Measurements from ENCODE around the gene FAM107A.

Gene FAM107A

DNA sequence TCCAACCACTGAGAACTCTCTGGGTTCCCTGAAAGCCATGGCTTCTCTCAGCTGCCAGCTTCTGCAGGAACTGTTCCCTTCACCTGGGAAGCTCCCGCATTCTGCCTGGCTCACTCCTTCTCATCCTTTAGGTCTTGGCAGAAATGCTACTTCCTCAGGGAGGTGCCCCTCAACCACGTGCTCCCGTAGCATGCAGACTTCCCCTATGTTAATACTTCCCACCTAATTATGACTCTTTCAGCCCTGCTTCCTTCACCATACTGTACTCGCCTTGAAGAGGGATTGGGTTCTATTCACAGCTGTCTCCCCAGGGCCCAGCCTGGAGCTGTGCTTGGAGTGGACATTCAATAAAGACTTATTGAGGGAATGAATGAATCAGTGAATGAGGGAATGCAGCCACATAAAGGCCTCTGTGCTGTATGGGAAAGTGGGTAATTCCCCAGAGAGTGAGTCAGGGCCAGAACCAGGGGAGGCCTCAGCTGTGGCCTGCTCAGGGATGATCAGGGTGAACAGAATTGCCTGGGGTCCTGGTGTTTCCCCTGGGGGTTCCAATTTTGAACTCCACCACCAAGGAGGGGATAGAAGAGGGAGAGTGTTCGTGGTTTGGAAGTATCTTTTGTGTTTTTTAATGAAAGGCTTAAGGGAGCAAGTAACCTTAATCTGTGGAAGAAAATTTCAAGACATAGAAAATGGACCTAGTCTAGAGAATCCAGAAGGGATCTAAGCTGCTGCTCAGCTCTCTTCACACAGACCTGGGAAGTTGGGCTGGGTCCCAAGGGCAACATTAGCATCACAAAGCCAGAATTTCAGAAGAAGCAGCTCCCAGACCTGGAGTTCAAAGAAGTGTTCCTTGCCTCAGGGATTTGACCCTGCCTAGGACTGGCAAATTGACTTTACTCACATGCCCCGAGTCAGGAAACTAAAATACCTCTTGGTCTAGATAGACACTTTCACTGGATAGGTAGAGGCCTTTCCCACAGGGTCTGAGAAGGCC, 14.6 kb upstream of the FAM107A start:
- no peak for DNase-seq

DNA sequence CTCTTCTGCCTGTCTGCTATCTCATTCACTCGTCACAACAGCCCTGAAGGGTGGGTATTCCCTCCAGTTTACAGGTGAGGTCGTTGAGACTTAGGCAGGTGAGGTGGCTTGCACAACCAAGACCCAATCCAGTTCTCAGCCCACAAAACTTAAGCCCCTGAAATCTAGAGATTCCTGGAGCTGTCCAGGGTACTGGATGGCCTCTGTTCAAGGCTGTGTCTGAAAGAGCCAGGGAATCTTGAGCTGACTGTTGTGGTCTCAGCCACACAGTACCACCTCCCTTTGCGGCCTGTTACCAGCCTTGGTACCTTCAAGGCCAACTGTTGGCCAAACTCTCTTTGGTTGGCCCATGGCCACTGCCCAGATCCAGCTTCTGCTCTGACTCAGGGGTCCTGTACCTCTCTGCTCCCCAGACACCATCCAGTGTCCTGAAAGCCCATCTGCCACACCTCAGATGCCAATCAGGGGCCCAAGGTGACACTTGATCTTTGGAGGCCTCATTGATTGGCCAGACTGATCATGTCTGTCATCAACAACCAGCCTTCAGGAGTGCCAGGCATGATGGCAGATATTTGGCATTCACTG, 10.9 kb upstream of the FAM107A start:
- DNase-seq = no peak

DNA sequence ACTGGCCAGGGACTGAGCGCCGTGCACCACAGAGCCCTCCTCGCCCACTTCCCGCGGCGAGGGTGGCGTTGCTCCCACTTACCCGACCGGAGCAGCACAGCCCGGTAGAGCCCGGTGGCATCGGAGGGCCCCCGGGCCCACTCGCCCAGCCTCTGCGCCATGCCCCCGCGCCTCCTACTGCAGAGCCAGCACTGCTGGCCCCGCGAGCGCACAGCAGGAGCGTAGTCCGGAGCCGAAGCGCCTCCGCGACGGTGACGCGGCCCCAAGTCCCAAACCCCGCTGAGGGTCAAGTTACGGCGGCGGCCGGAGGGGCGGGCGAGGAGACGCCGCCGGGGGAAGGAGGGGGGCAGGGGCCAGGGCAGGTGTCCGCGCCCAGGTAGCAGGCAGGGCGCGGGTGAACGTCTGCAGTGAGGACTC, 9.6 kb upstream of the FAM107A start:
- DNase-seq = no peak

DNA sequence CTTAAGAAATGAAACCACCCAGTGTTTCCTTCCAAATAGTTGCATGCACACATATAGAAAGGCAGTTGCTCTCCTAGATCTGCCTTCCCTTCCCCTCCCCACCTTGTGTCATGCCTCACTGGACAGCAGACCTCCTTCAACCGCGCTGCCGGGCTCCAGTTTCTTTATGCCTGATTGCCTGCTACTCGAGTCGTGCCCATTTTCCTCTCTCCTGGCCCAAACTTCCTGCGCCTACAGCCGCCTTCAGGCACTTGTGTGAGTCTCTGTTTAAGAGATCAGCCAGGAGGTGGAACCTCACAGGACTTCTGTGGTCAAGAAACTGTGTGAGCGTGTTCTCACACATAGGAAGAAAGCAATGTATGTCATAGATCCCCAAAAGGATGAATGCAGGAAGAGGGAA, 8.8 kb upstream of the FAM107A start:
- no peak for DNase-seq

DNA sequence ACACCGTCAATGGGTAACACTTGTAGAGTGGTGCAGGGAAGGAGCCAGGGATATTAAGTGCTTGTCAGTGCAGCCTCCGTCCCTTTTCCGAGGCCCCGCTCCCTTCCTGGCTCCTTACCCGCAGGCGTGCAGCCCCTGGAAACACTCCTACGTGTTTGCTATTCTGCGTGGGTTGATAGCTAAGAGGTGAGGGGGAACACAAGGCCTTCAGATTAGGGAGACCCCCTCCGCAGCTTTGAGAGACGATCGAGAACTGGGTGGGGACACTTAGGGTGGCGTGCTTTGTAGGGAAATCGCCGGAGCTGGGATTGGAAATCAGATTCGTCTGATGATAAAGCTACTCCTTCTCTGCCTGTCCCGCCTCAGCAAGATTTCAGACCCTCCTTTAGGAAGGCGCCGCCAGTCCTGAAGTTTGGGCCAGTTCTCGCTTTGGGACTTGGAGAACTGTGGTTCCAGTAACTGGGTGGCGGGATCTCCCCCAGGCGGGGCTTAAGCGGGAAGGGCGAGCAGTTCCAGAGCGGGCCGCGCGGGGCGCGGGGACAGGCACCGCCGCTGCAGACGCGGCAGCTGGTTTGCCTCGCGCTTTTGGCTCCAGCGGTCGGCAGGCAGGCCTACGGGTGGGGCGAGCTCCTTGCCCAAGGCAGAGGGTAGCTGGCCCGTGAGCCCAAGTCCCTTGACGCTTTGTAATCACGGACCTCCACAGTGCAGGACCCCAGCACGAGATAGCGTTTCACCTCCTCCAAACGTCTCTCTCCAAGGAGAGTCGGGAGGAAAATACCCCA, 8.0 kb upstream of the FAM107A start:
- peak; percentile 21 for DNase-seq

DNA sequence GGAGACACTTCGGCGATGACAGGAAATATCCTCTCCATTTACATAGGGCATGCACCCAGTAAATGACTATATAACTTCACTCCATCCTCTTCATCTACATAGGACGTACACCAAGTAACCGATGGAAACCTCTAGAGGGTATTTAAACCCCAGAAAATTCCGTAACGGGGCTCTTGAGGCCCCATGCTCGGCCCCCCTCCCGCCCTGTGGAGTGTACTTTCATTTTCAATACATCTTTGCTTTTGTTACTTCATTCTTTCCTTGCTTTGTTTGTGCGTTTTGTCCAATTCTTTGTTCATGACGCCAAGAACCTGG, 7.5 kb upstream of the FAM107A start:
- DNase-seq = no peak

DNA sequence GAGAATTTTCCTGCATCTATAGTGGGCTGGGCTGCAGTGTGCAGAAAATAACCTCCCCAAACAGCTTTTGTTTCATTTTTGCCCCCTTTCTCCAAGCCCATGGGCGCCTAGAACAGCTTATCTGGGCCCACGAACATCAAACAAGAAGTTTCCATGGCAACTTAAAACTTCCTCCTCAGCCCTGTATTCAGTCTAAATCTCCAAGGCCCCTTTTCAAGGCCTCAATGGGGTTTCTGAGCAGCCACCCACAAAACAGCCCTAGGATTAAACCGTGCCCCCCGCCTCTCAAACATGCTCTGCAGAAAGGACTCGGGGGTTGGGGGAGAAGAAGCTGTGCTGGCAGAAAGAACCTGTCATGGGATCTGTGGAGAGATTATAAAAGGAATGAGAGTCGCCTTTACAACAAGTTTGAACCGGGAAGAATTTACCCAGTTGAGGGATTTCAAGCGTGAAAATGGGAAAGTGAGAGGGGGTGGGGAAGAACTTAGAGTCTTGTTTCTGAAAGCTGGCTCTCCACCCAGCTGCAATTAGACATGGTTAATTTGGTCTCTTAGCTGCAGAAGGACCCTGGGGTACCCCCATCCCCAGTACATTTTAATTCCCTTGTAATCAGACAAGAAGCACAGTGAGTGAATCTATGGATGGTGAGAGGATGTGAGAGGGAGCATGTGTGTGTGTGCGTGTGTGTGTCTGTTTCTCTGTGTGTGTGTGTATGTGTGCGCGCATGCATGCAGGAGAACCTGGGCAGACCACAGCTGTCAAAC, 4.3 kb upstream of the FAM107A start:
- no peak for DNase-seq

DNA sequence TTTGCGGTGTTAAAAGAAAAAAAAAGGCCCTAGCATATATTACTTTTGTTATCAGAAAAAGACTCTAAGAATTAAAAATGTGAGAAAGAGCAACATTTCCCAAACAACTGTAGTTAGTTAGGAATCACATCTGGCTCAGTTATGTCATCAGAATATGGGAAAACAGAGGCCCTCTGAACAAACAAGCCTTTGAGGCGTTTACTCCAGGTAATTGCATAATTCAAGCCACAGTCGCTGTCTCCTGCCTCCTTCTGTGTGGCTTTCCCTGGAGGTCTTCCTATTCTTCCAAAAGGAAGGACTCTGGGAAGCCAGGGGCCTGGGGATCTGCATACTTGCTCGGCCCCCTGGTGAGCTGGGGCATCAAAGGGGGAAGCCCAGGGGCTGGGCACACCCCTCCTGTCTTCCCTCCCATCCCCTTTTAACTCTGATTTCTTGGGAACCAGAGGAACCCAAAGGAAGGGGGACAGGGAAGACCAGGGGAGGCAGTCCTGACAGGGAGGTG, 3.7 kb upstream of the FAM107A start:
- no peak for DNase-seq

DNA sequence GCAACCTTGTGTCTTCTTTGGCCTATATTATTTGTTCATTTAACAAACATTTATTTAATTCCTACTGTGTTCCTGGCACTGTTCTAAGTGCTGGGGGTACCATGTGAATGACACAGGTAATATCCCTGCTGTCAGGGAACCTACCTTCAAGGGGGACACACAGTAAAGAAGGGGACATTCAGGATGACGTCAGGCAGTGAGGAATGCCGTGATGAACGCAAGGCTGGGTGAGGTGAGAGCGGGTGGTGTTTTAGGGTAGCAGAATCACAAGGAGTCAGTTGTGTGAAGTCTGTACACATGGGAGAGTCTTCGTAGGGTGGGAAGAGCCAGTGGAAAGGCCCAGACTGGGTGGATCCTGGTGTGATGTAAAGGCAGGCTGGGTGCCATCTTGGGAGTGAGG, 1.7 kb upstream of the FAM107A start:
- no peak for DNase-seq

DNA sequence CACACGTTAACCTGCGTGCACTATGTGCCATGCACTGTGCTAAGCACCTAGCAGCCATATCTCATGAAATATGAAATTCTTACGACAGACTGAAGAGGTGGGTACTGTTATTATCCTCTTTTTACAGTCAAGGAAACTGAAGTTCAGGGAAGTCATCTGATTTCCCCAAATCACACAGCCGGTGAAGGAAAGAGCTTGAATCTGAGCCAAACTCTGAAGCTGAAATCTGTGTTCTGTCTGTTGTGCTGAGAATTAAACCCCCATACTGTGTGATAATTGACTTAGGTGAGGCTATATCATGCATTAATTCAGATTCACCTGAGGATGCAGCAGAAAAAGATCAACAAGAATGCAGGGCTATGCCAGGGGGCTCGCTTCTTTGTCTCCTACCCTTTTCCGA, 475 bp downstream of the FAM107A start:
- DNase-seq = no peak

DNA sequence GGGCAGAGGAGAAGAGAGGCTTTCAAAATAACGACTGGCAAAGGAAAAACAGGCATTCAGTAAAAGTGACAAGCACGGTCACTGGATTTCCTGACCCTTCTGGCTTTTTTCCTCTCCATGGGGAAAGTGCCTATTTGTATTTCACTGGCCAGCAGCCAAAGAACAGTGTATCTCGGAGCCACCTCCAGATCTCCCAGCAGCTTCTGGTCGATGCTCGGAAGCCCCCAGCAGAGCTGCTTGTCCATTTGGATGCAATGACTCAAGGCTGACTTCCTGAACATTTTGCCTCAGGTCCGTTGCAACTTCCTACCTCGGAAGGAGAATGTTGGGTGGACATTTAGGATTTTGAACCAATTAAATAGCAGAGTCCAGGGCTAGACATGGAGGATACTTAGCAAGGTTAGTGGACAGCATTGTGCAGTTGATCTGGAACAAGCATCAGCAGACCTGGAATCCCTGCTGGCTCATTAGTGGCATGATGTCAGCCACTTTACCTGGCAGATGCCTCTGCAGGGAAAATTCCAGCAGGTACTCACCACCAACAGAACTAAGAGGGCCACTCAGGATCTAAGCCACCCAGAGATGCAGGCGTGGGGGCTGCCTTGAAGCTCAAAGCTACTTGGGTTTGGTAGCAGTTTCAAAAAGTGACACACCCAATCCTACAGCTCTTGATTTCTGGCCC, 1.1 kb downstream of the FAM107A start:
- no peak for DNase-seq

DNA sequence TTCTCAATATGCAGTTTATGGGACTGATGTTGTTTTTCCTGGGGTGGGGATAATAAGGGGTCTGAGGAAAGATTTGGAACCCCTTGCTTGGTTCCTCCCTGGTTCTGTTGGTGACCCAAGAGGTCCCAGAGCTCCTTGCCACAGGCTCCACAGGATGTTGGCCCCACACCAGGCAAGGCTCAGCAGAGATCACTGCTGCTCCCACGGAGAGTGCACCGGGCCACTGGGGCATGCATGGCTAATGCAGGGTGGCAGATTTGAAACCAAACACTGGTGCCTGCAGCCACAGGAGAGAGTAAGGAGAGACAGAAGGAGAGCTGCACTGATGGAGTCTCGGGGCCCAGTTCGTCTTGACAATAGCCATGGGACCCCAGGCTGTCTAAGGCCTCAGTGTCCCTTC, 2.5 kb downstream of the FAM107A start:
- DNase-seq = no peak

DNA sequence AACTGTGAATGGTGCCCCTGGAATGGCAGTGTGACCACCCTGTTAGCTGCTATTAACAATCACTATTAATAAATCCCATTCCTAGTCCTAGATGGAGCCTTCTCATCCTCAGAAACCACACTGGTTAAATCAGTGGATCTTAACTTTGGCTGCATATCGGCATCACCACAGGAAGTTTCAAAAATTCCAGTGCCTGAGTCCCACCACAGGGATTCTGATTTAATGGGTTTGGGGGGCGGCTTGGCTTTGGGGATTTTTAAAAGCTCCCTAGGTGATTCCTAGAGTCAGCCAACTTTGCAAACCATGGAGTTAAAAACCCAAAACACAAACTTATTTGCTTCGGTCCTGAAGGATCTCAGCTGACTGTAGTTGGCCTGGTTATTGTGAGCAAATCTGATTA, 3.1 kb downstream of the FAM107A start:
- DNase-seq = no peak

DNA sequence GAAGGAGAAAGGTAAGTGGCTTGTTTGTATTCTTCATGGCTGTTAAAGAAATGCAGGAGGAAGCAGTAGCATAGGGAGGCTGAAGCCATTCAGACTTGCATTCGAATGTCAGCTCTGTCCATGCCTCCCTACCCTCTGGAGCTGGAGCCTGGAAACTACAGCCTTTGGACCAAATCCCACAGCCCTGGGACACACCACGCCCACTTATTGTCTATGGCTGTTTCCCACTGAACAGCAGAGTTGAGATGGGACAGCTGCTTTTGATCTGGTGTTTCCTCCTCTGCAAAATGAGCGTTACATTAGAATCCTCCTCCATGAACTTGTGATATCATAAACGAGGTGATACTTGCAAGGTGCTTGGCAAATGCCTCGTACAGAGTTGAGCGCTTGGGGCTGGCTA, 3.6 kb downstream of the FAM107A start:
- no peak for DNase-seq

DNA sequence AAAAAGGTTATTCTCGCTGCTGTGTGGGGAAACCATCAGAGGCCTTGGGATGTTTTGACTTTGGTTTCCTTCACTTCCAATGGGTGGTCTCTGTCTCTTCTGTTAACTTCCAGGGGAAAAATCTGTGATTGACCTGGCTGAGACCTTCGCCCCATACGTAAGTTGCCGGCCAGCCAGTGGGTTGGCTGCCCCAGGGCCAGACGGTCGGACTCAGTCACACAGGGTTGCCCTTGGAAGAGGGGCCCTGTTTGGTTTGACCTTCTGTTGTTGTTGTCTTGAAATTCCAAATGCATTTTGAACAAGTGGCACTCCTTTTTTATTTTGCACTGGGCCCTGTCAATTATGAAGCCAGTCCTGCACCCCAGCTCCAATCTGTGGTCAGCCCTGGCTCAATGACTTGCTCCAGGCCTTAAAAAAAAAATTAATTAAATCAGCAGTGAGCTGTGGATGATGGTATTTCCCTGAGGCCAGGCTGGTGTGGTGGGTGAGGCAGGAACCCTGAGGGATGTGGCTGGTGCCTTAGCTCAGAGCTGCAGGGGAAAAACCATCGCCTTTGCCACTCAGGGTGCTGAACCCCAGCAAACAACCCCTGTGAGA, 4.5 kb downstream of the FAM107A start:
- DNase-seq = no peak

DNA sequence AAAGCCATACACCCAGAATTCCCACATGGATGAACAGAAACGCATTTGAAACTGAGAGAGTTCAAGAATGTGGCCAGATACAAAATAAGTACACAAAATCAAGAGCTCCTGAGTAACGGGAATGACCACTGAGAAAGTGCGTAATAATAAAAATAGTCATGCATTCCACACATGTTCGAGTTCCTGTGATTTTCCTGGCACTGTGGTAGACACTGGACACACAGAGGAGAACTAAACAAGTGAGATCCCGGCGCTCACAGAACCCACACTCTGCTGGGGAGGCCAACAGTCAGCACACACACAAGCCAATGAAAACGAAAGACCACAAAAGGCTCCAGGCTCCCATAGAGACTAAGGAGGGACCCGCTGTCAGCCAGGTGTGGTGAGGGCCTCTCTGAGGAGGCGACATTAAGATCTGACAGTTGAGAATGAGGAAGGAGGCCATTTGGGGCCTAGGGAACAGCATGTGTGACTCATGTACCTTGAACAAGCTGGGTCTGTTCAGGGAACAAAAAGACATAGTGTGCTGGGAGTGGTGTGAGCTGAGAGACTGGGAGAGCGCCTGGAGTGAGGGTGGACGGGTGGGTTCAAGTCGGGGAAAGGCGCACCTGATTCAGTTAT, 5.1 kb downstream of the FAM107A start:
- DNase-seq = no peak

DNA sequence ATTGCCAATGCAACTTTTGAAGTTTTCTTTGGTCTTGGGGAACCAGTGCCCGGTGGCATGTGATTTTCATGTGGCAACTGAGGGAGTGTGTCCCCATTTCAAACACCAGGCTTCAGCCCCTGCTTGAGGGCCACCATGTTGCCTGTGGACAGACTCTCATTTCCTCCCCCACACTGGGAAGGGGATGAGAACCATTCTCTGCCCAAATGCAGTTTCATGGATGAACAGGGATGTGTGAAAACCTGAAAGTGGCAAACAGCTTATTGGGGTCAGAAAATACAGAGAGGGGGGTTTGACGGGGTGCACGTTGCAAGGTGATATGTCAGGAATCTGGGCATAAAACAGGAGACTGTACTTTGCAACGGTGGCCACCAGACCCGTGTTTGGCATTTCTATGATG, 6.3 kb downstream of the FAM107A start:
- no peak for DNase-seq

DNA sequence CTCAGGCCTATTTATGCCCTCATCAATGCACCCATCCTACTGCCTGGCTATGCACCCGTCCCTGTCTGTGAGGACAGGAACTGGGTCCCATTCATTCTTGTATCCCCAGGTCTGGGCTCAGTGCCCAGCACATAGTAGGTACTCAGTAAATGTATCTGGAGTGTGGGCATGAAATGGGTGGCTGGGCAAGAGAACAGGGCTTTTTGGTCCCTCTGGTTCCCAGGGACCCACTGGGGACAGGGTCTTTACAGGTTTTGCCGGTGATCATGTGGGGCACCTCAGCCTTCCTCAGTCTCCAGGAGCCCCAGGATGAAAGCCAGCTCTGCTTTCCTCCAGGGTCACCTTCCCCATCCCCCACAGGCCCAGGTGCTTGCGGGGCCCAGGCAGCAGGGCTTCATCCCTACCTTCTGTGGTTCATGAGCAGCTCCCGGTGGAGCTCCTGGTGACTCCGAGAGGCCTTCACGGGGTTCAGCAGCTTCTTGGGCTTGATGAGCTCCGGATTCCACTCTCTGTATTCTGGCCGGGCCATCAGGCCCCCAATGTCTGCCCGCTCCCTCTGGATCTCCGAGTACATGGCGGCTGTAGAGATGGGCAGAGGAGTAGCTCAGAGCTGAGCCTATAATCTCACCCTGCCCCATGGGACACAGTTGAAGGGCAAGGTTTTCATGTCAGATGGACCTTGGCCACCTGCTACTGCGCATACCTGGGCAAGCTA, 7.7 kb downstream of the FAM107A start:
- DNase-seq = no peak

DNA sequence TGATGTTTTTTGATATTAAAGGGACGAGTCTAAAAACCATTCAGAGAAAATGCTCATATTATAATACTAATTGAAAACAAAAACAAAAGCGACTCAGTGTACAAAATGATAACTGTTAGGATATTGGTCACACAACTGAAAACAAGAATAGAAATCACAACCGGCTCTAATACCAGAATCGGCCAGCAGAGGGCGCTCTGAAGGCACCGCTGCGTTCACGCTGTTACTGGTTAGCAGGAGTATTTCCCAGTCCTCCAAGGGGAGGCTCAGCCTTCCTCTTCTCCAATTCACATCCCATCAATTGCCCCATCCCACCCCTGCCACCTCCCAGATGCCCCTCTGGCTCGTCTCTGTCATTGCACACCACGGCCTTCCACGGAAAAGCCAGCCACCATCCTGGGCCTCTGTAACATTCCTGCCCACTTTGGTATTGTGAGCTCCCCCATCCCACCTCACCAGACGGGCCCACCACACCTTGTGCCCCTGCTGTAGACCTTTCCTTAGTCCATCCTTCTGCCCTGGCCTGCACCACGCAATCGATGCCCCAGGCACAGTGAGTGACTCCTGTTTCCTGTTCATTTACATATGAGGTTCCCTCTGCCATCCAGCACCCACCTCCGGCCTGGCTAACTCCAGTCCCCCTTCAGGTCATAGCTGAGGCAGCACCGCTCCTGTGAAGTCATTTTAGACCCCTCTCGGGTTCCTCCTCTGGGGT, 8.5 kb downstream of the FAM107A start:
- peak; percentile 62 for DNase-seq

DNA sequence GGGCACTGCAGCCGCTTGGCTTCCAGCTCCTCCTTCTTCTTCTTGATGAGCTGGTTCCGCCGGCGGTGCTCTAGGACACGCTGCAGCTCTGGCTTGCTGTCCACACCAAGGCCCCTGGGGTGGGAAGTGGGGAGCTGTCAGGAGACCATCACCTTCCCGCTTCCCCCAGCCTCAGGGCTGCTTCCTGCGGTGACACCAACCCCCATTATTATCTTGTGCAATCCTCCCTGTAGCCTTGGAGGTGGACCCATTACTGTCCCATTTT, 10.0 kb downstream of the FAM107A start:
- no peak for DNase-seq

Measured in KG1 (cell line).